Measurements from ENCODE around the gene IPO4.

DNA sequence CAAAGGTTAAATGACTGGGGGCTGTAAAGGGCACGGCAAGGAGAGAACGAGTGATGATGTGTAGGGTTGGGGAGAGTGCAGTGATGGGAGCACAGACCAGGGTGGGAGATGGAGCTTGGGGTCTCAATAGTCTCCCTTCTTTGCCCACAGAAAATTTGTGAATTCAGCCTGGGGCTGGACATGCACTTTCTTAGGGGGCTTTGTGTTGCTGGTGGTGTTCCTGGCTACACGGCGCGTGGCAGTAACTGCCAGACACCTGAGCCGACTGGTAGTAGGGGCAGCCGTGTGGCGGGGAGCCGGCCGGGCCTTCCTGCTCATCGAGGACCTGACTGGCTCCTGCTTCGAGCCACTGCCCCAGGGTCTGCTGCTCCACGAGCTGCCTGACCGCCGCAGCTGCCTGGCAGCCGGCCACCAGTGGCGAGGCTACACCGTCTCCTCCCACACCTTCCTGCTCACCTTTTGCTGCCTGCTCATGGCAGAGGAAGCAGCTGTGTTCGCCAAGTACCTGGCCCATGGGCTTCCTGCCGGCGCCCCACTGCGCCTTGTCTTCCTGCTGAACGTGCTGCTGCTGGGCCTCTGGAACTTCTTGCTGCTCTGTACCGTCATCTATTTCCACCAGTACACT, 56.4 kb downstream of the IPO4 start:
- TF ChIP-seq POLR2AphosphoS5 (IDR thresholded peaks at IDR 0.05; ENCODE audit: low read depth, low read length): no peak
- TF ChIP-seq TAF1 (IDR thresholded peaks at IDR 0.05; ENCODE audit: borderline replicate concordance, insufficient read depth, low read length): no peak

Measured in PFSK-1 (cell line).